Measurements from ENCODE around the gene KRTAP4-5.
"Not testable (repeated sequence)": the region's sequence is repeated elsewhere in the genome, so short reads cannot be mapped to it uniquely, and the experiment has no call there.

Gene KRTAP4-5

GRCh38 chr17:41147531-41148204 lies 2.0 kb downstream of the KRTAP4-5 start:
- no peak for DNase-seq (ENCODE audit: low read depth)

- no peak for DNase-seq (ENCODE audit: low read depth)
Observed at GRCh38 chr17:41145261-41145660, 4.4 kb downstream of the KRTAP4-5 start.

GRCh38 chr17:41144846-41145245 lies 4.8 kb downstream of the KRTAP4-5 start:
- DNase-seq (ENCODE audit: low read depth): no peak

- no peak for DNase-seq (ENCODE audit: low read depth)
Observed at GRCh38 chr17:41141361-41141760, 8.3 kb downstream of the KRTAP4-5 start.

DNA sequence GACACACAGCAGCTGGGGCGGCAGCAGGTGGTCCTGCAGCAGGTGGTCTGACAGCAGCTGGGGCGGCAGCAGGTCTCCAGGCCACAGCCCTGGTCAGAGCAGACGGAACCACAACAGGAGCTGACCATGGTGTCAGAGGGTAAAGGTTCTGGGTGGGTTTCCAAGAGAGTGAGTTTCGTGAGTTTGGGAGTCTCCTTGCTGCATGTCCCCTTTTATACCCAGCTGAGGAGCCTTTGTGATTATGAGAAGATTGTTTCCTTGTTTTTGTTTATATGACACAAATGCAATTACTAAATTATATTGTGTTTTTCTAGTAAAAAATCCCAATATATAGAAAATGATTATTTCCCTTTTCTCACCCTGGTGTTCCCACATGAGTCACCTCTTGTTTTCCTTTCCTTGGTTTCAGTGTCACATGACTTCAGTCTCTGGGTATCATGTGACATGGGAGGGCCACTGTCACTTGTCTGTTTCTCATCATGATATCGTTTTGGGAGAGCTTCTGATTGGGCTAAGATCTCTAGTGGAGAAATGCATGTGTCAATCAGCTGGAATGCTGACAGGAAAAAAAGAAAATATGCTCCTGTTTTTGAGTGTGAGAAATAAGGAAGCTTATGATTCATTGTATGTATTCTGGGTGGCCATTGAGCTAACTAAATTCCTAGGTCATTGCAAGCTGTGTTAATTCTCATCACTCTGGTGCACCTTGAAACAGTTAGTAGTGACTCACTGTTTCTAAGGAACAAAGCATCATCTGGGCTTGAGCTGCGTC lies 9.1 kb downstream of the KRTAP4-5 start, which contains the start of gene KRTAP4-6:
Gene KRTAP4-6 (minus strand): TSS at position 185 of the 772 bp plus-strand sequence. CDS start 57 bp downstream, at position 128.
- no peak for DNase-seq (ENCODE audit: low read depth)

DNA sequence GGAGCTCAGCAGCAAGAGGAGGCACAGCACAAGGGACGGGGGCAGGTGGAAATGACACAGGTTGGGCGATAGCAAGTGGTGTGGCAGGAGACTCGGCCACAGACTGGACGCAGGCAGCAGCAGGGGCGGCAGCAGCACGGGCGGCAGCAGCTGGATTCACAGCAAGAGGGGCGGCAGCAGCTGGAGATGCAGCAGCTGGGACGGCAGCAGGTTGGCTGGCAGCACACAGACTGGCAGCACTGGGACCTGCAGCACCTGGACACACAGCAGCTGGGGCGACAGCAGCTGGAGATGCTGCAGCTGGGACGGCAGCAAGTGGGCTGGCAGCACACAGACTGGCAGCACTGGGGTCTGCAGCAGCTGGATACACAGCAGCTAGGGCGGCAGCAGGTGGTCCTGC lies 9.8 kb downstream of the KRTAP4-5 start:
- DNase-seq (ENCODE audit: low read depth): not testable (repeated sequence)

- no peak for DNase-seq (ENCODE audit: low read depth)
Observed at GRCh38 chr17:41133880-41134735, 15.5 kb downstream of the KRTAP4-5 start.

- DNase-seq (ENCODE audit: low read depth): no peak
Observed at GRCh38 chr17:41131979-41132378, 17.6 kb downstream of the KRTAP4-5 start.

DNA sequence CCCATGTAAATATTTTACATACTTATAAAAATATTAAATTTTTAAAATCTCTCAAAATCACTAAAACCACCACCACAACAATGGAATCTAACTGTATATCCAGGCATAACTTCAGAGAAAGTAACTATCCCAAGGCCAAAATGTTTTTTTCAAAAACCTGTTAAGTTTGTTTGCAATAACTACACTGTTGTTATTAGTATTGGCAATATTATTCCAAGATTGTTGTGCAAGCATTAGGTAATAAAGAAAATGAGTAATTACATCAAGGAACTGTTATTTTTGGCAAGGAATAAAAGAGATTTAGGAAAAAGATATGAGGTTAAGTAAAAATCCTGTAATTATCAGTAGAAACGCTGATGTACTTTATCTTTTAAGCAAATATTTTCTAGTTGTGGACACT lies 22.3 kb downstream of the KRTAP4-5 start:
- DNase-seq (ENCODE audit: low read depth): no peak

GRCh38 chr17:41126412-41126811 lies 23.2 kb downstream of the KRTAP4-5 start:
- DNase-seq (ENCODE audit: low read depth): no peak

DNA sequence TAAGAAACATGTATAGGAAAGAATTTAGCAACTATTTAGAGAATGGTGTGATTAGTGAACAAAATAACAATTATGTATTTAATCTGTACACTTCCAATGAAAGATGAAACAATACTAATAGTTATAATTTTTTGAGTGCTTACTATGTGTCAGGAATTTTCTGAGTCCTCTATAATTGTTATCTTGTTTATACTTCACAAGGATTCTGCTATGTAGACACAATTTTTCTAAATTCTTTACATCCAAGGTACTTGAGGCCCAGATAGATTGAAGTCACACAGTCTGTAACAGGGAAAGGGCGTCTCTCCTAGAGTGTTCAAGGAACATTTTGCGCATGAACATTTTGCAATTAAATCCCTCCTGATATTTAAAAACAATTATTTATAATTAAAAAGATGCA lies 24.6 kb downstream of the KRTAP4-5 start:
- DNase-seq (ENCODE audit: low read depth): no peak

DNA sequence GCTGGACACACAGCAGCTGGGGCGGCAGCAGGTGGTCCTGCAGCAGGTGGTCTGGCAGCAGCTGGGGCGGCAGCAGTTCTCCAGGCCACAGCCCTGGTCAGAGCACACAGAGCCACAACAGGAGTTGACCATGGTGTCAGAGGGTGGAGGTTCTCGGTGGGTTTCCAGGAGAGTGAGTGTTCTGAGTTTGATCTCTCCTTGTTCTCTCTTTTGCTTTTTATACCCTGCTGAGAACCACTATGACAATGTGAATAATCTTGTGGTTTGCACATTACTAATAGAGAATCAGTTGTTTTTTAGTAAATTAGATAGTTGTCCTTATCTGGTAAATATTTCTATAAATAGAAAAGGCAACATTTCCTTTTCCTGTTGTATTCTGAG lies 25.6 kb downstream of the KRTAP4-5 start, which contains the start of gene KRTAP4-12:
Gene KRTAP4-12 (minus strand): TSS at position 192 of the 381 bp plus-strand sequence. CDS start 60 bp downstream, at position 132.
- DNase-seq (ENCODE audit: low read depth): not testable (repeated sequence)

DNA sequence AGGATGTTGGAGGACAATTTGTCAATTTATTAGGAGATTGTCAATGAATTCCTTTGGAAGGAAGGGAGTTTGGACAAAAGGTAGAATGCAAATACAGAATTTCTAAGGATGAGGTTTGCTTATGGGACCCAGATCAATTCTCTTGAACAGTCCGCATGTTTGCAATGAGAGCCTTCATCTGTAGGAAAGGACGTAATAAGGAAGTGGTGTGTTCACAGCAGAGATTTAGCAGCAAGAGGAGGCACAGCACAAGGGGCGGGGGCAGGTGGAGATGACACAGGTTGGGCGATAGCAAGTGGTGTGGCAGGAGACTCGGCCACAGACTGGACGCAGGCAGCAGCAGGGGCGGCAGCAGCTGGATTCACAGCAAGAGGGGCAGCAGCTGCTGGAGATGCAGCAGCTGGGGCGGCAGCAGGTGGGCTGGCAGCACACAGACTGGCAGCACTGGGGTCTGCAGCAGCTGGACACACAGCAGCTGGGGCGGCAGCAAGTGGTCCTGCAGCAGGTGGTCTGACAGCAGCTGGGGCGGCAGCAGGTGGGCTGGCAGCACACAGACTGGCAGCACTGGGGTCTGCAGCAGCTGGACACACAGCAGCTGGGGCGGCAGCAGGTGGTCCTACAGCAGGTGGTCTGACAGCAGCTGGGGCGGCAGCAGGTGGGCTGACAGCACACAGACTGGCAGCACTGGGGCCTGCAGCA lies 26.2 kb downstream of the KRTAP4-5 start:
- not testable (repeated sequence) for DNase-seq (ENCODE audit: low read depth)

GRCh38 chr17:41121742-41122141 lies 27.9 kb downstream of the KRTAP4-5 start:
- DNase-seq (ENCODE audit: low read depth): no peak

- DNase-seq (ENCODE audit: low read depth): not testable (repeated sequence)
Observed at GRCh38 chr17:41119696-41120690, 29.6 kb downstream of the KRTAP4-5 start.

- no peak for DNase-seq (ENCODE audit: low read depth)
Observed at GRCh38 chr17:41118721-41119120, 30.9 kb downstream of the KRTAP4-5 start.

DNA sequence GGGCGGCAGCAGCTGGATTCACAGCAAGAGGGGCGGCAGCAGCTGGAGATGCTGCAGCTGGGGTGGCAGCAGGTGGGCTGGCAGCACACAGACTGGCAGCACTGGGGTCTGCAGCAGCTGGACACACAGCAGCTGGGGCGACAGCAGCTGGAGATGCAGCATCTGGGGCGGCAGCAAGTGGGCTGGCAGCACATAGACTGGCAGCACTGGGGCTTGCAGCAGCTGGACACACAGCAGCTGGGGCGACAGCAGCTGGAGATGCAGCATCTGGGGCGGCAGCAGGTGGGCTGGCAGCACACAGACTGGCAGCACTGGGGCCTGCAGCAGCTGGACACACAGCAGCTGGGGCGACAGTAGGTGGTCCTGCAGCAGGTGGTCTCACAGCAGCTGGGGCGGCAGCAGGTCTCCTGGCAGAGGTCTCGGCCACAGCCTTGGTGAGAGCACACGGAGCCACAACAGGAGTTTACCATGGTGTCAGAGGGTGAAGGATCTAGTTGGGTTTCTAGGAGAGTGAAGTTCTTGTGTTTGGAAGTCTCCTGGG lies 31.7 kb downstream of the KRTAP4-5 start, which contains the start of gene KRTAP4-11:
Gene KRTAP4-11 (minus strand): TSS at position 528 of the 541 bp plus-strand sequence. CDS start 58 bp downstream, at position 470.
- DNase-seq (ENCODE audit: low read depth): not testable (repeated sequence)

- DNase-seq (ENCODE audit: low read depth): no peak
Observed at GRCh38 chr17:41116297-41116696, 33.3 kb downstream of the KRTAP4-5 start.

GRCh38 chr17:41111151-41111885 lies 38.3 kb downstream of the KRTAP4-5 start:
- DNase-seq (ENCODE audit: low read depth): no peak
